Inflammatory macrophage treated with lipopolysaccharide for 4 hours (primary cell): ENCODE data around the gene ATPAF2.

Experiments used
- DNase-seq: peaks from one replicate; pipeline ENCODE4 v3.0.0-alpha.2; 2020

Gene ATPAF2

DNA sequence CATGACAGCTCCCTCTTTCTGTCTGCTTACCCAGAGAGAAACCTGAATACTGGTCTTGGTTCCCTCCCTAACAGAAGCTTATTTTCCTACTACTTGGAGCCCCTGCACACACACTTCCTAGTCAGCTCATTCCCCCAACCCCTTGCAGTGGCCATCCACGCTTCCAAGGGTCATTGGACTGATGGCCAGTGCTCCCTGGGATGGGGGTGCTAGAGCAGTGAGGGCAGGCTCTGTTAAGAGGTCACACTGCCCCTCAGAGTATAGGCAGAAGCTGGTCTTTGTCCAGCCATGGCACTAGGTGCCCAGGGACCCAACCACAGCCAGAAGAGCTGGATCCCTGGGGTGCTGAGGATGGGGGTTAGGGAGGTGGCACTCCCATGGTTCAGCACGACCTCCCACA lies 53.8 kb downstream of the ATPAF2 start:
- no peak for DNase-seq

DNA sequence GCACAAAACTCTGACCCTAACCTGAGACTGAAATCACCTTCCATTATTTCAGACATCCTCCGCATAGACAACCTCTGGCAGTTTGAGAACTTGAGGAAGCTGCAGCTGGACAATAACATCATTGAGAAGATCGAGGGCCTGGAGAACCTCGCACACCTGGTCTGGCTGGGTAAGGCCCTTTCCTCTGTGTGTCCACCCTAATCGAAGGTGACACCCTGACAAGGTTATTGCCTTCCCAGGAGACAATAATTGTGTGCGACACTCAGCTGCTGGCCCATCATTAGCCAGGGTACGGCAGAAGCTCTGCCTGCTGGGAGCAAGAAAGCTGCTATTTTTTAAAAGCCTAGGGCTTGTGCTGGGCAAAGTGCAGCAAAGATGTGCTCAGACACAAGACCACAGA lies 55.2 kb downstream of the ATPAF2 start:
- DNase-seq: no peak

DNA sequence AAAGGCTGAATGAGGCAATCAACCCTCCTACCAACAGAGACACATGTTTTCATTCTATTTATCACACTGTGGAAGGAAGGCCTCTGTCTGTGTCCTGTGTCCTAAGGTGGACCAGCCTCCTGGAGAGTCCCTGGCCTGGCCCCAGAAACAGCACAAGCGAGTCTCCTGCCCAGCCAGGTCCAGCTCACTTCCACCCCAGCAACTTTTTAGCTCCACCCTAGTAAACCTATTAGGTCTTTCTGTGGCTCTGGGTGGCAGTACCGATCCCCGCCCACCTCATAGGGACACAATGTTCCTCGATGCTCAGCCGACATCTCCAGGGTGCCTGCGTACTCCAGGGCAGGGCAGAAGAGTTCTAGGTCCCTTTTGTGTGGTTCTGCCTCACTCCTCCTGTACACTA lies 55.6 kb downstream of the ATPAF2 start:
- DNase-seq: no peak

DNA sequence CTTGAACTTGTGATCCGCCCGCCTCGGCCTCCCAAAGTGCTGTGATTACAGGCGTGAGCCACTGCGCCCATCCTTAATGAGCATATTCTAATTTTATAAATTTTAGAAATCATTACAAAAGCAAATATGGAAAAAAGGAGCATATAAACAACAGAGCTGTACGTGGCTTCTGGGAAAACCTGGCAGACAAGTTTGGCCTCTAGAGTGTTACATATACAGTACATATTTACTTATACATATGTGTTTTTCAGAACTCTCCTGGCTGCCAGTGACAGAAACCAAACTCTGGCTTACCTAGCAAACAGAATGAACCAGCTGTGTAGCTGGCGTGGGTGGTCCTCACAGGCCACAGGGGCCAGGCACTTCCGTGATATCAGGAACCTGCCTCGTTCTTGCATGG lies 56.2 kb downstream of the ATPAF2 start:
- no peak for DNase-seq

DNA sequence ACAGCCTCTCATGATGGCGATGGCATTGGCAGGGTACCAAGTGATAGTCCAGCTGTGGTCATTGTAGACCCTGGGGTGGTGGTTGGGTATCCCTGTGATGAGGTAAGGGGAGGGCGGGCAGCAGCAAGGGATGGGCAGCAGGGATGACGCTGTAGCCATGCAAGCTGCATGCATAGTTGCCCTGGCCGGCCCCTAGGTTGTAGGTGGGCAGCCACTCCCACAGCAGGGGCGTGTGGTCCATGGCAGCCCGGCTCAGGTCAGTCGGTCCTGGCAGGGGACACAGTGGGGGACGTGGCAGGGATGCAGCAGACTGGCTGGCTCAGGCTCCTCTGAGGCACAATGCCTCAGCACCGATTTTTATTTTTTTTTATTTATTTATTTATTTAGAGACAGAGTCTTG lies 57.6 kb downstream of the ATPAF2 start:
- no peak for DNase-seq

DNA sequence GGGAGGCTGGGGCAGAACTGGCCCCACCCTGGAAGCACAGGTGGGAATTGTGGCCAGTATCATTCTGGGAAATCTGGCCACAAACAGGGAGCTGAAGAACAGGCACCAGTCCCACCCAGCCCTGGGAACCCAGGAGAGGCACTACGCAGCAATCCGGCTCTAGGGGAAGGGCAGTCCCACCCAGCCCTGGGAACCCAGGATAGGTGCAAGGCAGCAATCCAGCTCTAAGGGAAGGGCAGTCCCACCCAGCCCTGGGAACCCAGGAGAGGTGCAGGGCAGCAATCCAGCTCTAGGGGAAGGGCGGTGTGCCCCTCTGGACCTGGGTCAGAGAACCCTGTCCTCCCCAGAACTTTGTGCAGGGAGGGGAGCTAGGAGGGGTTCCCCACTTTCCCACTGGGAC lies 59.2 kb downstream of the ATPAF2 start:
- DNase-seq: no peak

DNA sequence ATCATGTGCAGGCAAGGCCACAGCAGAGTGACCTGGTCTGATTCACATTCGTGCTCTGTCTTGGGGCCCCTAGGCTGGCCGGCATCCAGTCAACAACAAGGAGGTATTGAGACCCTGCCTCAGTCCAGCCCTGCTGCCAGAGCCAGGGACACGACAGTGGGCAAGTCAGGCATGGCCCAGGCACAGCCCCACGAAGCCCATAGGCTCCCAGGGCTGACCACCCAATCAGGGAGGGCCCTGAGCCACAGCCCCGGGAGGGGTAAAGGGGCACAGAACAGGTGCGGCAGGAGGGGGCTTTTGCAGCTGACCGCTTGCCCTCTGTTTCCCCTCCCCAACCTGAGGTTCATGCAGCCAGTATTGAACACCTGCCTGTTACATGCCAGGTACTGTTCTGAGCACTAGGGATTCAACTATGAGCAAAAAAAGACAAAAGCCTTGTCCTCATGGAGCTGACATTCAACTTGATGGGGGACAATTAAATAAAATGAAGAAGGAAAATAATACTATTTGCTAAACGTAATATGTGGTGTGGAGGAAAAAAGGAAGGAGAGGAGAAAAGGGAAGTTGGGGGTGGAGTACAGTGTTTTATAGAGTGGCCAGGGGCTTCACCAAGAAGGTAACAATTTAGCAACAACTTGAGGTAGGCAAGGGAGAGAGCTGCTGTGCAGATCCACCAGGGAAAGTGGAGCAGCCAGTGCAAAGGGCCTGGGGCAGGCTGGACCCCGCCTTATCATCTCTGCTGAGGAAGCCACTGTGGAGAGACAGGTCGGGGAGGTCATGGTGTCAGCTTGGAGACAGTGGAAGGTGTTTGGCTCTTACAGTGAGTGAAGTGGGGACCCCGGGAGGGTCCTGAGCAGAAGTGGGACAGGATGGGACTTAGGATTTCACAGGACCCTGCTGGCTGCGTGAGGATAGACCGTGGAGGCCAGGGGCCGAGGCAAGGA lies 60.2 kb downstream of the ATPAF2 start:
- peak; percentile 22 for DNase-seq

DNA sequence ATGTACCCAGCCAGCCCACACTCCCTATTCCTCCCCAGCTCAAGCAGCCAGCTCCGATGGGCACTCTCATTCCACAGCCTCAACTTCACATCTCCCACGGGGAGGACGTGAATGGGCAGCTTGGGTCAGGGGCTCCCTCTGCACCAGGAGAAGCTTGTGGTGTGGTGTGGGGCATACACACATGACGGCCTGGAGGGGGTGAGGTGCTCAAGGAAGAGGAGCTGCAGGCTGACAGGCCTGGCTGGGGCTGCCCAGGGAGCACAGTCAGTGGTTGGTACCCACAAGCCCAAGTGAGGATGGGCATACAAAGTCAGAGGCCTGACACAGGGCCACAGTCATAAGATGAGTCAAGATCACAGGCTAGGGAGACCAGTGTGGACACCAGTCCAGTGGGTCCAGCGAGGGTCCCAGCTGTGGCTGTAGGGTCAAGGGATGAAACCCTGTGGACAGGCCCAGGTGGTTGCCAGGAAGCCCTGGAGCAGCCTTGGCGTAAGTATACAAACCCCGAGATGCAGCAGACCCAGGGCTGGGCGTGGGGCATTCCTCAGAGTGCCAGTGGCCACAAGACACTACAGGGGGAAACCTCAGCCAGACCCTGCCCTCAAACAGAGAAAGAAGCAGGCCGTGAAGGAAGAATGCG lies 61.9 kb downstream of the ATPAF2 start:
- DNase-seq: no peak

DNA sequence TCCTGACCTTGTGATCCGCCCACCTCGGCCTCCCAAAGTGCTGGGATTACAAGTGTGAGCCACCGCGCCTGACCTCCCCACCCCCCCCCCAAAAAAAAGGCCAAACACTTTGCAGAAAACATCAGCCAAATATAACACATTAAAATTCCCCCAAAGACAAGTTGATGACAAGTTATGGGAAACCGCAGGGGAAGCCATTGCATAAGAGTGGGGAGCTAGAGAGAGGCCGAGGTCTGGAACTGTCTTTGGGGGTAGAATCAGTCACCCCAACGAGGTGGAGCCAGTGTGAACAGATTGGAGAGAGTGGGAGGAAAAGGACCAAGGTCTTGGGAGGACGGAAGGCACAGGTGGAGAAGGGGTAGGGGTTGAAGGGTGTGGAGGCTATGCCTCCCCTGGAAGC lies 63.5 kb downstream of the ATPAF2 start:
- peak; percentile 65 for DNase-seq

DNA sequence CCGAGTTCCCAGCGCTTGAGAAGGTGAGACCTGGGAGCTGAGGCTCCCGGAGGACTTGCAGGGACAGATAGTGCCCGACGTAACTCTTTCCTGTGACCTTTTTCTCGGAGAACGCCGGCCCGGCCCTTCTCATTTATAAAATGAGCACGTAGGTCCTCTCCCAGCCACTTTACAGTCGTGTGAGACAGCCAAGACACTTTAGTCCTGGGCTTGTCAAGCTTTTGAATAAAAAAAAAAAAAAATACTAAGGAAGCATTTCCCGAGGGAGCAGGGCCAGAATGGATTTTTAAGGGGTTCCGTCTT lies 66.1 kb downstream of the ATPAF2 start:
- DNase-seq: no peak

DNA sequence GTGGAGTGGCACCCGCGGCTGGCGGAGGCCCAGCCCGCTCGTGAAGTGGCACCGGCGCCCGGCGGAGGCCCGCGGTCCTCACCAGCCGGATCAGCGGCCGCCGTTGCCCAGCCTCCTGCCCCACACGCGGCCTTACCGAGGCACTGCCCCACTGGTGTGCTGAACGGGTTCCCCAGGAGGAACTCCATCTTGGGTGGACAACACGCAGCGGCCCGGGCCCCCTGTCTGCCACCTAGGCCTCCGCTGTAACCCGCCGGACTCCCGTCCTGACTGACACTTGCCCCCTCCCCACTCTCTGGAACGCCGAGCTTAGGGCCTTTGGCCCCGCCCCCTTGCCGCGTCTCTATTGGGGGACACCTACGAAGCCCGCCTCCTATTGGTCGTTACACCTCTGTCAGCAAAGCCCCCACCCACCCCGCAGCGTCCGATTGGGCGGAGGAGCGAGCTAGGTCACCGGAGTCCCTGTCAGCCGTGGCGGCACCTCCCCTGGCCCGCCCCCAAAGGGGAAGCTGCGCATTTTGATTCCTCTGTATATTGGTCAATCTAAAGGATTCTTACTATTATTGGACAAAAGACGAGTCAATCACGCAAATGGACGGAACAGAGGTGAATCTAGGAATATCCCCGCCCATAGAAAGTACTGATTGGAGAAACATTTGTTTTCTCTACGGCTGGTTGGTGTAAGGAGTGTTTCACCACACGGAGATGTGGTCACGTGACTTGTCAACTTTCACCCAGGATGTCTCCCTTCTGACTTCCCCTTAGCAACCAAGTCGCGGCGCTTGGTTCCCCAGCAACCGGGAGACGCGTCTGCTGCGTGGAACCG lies 66.6 kb downstream of the ATPAF2 start, which contains the start of the genes DRC3 and TOM1L2:
TSS of gene DRC3 (plus strand) at position 737 of the 826 bp plus-strand sequence. CDS start 4,737 bp downstream, outside the sequence.
TSS of gene TOM1L2 (minus strand) at position 275 of the 826 bp plus-strand sequence. CDS start at position 188, 87 bp downstream.
- DNase-seq: peak; percentile 100

DNA sequence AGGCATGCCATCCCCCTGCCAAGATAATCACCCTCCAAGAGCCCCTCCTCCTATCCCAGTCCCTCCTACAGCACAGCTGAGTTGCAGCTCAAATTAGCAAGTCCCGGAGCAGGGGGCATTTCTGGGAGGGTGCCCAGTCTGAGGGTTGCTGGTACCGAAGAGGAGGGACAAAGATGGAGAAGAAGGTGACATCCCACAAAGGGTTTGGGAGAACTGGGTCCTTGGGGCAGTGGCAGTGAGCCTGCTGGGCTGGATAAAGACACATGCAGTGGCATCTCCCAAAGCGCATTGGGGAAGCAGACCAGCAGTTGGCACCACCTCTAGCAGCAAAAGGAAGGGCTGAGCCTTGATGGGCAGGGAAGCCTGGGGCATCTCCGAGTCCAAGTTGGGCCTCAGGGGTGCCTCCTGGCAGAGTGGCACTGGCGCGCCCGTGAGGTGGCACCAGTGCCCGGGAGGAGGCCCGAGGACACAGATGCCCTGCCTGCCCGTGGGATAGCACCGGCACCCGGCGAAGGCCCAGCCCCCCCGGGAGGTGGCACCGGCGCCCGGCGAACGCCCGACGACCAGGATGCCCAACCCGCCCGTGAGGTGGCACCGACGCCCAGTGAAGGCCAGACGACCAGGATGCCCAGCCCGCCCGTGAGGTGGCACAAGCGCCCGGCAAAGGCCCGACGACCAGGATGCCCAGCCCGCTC lies 67.4 kb downstream of the ATPAF2 start:
- DNase-seq: no peak

DNA sequence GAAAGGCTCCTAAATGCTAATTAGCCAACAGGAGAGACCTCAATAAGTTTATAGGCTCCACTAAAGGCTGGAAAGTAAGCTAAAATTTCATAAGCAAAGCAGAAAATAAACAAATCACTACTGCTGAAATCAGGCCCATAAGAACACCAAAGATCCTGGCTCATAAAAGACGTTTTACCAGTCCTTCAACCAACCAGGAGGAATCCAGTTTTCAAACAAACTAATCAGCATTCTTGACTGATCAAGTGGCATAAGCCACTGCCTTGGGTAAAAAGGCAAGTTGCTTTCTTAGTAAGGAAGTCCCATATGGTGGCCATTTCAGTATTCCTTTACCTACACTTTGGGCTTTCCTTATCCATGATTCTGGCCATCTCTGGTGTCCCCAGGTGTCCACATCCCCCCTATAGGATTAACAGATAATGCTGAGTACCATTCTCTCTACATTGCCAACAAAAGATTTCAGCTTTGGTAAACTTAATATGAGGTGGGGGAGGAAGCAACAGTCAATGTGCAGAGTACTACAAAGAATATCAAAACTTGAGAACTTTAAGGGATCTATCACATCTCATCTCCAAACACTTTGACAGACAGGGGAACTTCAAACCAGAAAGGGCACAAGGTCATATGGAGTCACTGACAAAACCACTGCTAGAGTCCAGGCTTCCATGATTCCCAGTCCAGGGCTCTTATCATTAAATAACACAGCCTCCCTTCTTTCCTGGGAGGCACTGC lies 68.1 kb downstream of the ATPAF2 start:
- no peak for DNase-seq
